AG09319 (cell line): ENCODE data around the gene FASTKD3.
A peak's percentile ranks its signal among the peaks of the same experiment; 100 is the strongest.

Experiments used
- DNase-seq: peaks from one replicate; pipeline ENCODE4 v3.0.0-alpha.2; 2010; ENCODE audit warnings: low read depth; ENCODE audit errors: extremely low read depth
- TF ChIP-seq, protein P1 (sequence below): IDR thresholded peaks from 2 replicates; pipeline ENCODE4 v1.5.1; 2011; ENCODE audit warnings: low read depth, mild to moderate bottlenecking, inconsistent platforms, low read length, moderate library complexity

FASTKD3 gene

GRCh38 chr5:7849681-7850394, 19.0 kb downstream of the FASTKD3 start:
- TF ChIP-seq, protein P1, sequence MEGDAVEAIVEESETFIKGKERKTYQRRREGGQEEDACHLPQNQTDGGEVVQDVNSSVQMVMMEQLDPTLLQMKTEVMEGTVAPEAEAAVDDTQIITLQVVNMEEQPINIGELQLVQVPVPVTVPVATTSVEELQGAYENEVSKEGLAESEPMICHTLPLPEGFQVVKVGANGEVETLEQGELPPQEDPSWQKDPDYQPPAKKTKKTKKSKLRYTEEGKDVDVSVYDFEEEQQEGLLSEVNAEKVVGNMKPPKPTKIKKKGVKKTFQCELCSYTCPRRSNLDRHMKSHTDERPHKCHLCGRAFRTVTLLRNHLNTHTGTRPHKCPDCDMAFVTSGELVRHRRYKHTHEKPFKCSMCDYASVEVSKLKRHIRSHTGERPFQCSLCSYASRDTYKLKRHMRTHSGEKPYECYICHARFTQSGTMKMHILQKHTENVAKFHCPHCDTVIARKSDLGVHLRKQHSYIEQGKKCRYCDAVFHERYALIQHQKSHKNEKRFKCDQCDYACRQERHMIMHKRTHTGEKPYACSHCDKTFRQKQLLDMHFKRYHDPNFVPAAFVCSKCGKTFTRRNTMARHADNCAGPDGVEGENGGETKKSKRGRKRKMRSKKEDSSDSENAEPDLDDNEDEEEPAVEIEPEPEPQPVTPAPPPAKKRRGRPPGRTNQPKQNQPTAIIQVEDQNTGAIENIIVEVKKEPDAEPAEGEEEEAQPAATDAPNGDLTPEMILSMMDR = peak; percentile 14
- DNase-seq = no peak

DNA sequence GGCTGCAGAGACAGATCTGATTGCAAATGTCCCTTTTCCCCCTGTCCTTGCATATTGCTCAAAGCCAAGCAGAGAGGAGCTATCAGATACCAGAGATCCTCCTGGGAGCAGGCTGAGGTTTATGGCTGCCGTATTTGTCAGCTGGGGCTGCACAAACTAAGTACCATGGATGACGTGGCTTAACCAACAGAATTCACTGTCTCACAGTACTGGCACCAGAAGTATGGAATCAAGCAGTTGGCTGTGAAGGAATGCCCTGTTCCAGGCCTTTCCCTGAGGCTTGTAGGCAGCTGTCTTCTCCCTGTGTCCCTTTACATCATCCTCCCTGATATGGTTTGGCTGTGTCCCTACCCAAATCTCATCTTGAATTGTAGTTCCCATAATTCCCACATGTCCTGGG, 20.5 kb downstream of the FASTKD3 start:
- TF ChIP-seq, protein P1 = no peak
- no peak for DNase-seq

- TF ChIP-seq, protein P1 = no peak
- DNase-seq = no peak
Observed at GRCh38 chr5:7846327-7846726, 22.5 kb downstream of the FASTKD3 start.

DNA sequence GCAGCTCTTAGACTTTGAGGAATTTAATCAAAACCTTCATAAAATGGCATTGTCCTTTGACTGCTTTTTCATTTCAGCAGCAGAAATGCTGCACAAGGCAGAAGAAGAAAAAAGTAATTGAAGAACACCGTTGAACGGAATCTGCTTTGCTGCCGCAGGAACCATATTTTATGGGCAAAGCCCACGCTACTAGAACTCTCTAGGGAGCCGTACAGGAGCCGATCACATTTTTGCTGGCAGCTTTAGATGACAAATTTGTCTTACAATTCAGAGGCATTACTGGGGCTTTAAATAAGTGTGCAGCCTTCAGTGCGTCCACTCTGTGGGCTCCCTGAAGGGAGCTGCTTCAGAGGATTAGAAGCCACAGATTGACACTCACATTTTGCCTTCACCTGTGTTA, 23.3 kb downstream of the FASTKD3 start:
- TF ChIP-seq, protein P1 = no peak
- no peak for DNase-seq

- TF ChIP-seq, protein P1 = no peak
- DNase-seq = no peak
Observed at GRCh38 chr5:7844901-7845300, 23.9 kb downstream of the FASTKD3 start.

- no peak for DNase-seq
- TF ChIP-seq, protein P1 = no peak
Observed at GRCh38 chr5:7842531-7842930, 26.3 kb downstream of the FASTKD3 start.

GRCh38 chr5:7837403-7837802, 31.4 kb downstream of the FASTKD3 start:
- TF ChIP-seq, protein P1 = no peak
- DNase-seq = no peak
